ELF-1 (cell line): ENCODE measurements around the gene CDCP1.
A peak's percentile ranks its signal among the peaks of the same experiment; 100 is the strongest.

ENCODE experiments used
- DNase-seq: peaks from one replicate; pipeline ENCODE4 v3.0.0-alpha.2; 2016; ENCODE audit warnings: low read depth, low spot score

CDCP1 gene

DNA sequence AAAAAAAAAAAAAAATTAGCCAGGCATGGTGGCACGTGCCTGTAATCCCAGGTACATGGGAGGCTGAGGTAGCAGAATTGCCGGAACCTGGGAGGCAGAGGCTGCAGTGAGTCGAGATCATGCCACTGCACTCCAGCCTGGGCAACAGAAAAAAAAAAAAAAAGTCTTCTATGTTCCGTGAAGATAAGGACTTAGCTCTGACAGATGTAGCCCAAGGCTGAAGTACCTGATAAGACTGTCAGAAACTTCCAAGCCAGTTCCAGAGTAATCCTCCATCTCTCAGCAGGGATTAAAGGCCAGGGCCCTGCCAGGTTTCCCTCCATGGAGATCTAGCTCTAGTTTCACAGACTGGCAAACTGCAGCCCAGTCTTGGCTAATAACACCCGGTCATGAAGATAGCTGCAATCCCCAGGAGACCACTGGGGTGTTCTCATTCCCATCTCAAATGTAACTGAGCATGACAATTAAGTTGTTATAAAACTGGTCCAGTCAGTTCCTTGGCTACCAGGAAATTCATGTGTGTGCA is 8.5 kb downstream of the CDCP1 start:
- DNase-seq = peak; percentile 25

DNA sequence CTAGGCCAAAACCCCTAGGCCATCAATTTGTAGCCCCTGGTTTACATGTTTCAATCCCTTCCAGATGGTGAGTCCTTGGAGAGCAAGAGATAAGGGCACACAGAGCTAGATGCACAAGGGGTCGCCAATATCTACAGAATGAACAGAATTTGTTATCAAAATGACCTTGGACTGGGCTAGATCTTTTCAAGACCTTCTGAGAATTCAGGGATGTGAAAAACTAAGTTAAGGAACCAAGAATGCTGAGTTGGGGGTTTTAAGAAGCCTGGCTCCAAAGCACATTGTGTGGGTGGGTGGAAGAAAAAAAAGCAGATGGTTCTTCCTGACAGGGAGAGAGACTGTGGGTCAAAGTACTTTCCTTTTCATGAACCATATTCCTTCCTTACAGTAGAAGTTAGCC is 10.2 kb downstream of the CDCP1 start:
- no peak for DNase-seq

DNA sequence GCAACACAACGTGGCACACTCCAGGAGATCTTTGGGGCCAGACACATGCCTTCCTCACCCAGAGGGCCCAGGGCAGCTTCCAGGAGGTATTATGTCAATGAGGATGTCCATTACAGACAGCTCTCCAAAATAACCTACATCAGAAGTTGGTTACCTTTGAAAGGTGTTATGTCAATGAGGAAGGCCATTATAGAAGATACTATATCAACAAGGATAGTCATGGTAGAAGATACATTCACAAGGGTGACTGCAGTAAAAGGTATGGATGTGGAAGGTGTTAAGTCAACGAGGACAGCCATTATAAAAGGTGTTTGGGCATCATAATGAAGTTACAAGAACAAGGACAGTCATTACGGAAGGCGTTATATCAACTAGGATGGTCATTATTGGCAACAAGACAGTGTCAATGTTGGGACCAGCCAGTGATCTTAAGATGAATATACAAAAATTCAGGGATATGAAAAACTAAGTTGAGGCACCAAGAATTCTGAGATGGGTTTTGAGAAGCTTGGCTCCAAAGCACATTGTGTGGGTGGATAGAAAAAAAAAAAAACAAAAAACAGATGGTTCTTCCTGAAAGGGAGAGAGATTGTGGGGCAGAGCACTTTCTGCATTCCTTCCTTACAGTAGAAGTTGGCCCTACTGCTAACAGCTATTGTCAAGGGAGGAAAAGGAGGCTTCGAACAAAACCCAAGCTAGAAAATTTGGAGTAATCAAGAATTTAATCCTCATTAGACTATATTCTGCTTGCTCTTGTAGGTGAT is 11.2 kb downstream of the CDCP1 start:
- no peak for DNase-seq

DNA sequence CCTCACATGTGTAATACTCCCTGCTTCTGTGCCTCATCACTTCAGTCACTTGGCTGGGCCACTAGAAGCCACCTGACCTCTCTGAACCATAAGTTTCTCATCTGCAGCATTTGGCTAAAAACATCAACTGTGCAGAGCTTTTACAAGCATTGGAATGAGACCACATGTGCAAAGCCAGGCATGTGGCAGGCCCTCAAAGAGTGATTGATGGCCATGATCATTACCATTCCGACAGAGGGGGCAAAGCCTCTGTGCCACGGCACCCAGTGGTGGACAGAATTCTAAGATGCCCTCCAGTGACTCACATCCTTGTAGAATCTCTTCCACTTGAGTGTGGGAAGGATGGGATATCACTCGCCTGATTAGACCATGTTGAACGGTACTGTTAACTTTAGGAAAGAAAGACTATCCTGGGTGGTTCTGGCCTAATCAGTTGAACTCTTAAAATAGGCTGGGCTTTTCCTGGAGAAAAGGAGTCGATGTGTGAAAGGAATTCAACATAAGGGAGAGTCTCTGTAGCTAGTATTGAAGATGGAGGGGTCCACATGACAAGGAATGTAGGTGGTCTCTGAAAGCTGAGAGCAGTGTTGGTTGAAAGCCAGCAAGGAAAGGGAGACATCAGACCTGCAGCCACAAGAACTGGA is 13.5 kb downstream of the CDCP1 start:
- DNase-seq = no peak

DNA sequence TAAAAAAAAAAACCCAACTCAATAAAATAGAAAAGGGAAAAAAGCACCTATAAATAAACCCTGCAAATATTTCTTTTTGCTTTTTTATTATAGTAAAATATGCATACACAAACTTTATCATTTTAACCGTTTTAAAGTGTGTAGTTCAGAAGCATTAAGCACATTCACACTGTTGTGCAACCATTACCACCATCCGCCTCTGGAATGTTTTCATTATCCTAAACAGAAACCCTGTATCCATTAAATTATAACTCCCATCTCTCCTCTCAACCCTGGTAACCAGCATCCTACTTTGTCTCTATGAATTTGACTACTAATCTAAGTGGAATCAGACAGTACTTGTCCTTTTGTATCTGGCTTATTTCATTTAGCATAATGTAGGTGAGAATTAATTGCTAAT is 15.0 kb downstream of the CDCP1 start:
- no peak for DNase-seq

DNA sequence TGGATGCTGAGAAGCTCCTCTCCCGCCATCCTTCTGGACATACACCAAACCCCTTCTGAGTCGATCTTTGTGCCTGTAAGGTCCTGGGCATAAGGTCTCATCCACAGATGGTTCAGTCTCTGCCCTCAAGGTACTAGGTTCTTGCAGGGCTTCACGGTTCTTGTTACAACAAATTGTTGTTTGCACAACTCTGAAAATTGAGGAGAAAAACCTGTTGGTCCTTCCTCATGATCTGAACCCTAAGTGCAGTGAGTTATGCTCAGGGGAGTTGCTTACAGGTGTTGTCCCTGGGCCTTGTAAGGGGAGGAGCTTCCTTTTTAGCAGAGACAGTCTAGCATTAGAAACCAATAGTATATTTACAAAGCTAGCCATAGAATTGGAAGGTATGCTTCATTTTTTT is 15.7 kb downstream of the CDCP1 start:
- DNase-seq = no peak

DNA sequence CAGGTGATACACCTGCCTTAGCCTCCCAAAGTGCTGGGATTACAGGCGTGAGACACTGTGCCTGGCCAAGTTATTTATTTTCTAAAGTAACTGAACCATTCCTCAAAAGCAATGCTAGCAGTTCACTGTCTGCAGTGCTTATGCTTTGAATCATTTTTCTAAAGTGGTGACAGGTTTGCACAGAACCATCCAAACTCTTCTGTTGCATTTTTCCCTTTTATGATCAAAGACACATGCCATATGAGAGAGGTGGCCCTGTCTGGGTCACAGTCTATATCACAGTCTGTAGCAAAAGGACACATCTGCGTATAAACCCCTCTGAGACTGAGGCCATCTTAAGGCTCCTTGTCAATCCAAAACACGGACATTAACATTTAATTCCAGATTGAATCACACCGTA is 17.2 kb downstream of the CDCP1 start:
- DNase-seq = no peak

DNA sequence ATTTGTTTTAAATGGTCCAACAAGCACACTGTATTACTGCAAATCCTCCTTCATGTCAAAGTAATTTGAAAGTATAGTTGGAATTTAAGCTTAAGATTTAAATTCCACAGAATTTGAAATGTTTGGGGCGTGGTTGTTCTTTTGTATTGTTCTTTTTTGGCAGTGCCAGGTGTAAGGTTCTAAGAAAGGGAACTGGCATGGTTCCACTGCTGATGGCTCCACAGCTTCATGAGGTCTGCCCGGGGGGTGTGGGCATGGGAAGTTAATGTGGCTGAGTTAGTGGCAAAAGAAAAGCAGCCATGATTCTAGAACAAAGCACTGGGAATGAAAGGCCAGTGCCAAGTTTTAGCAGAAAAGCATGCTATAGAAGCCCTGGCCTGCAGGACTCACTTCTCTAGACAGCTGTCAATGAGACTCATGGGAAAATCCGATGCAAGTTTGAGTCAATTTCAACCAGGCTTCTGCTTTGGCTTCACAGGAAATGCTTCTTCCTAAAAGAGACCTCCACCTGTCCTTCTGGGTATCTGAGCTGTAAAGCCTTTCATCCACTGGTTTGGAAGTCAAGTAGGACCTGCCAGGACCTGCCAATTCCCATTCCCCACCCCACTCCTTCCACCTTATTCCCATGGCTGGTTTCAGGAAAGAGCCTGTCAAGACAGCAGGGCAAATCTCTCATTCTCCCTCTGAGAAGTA is 18.9 kb downstream of the CDCP1 start:
- DNase-seq = no peak

DNA sequence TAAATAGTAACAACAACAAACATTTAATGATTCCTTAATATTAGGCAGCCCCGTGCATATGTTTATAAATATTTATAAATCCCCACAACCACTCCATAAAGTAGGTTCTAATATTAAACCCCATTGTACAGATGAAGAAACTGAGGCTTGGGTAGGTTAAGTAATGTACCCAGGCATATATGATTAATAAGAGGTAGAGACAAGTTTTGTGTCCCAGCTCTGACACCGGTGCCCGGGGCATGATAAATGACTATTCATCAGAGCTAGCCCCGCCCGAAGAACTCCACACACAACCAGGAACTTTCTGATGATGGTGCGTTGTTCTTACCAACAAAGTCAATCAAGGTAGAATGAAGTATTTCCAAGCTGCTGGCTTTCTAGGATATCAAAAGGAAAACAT is 19.4 kb downstream of the CDCP1 start:
- DNase-seq = no peak

DNA sequence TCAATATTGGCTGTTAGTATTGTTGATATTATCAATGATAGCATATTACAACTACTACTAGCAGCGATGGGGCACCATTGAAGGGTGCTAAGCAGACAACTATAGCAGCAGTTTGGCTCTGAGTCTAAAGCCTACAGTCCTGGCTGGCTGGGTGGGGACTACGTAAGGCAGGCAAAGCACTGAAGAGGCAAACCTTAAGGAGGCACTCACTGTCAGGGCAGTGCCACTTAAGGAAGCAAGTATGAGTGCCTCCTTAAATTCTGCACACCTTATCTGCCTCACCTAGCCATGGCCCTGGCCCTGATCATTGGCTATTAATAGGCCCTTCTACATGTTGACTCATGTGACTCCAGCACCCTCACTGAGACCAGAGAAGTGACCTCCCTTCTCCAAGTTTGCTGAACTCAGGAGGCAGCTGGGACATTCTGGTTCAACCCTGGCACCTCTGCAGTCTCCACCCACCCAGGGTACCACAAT is 20.6 kb downstream of the CDCP1 start:
- no peak for DNase-seq

DNA sequence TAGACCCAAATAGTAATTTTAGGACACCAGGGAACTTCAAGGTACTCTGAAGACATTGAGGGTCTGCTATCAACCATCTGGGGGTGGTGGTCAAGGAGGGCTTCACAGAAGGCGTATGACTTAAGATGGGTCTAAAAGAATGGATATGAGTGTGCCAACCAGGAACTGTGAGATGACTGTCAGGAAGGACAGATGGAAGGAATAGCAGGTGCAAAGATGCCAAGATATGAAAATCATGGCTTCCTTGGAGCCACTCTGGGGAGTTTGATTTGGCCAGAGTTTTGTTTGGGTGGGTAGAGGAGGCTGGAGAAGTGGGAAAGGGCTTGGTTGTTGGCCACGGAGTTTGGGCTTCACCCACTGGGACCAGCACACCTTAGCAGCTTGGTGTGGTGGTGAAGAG is 21.2 kb downstream of the CDCP1 start:
- no peak for DNase-seq

DNA sequence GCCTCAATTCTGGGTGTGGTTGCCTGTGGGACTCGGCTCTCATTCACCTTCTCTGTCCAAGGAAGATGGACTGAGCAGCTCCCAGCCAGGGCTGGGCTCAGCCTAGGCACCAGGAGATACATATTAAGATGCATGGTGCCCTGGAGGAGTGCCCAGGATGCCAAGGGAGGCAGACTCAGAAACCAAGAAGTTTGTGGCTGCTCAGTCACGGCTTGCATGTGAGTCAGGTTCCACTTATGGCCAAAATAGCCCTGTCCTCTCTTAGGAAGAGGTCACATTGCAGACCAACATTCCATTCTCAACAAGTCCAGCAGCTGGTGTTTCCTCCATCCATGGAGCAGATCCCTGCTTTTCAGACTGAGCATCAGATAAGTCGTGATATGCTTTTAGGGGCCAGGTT is 21.8 kb downstream of the CDCP1 start:
- DNase-seq = no peak

DNA sequence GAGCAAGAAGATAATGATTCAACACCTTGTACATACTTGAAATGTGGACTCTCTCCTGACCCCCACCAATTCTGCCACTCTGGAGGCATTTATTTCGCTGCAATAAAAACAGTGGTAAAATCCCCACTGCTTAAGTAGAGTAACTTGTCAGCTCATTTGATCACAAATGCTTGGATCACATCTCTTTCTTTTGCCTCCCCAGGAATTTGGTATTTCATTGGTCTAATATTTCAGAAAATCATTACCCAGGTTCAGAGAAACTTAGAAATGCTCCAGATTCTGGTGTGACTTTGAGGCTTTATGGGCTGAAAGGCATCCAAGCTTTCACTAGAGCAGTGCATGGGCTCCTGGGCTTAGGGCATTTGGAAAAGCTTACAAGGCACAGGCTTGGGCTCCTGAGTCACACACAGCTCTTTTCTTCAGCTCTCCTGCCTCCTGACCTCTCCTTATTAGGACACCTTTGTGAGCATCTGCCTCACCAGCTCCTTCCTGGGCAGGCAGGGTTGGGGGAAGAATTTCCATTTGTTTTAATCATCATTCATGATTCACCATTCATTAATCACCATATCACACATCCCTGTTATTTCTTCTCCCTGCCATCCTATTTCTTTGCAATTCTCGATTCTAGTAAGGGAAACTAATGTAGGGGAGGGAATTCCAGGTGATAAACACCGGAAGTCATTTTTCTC is 22.5 kb downstream of the CDCP1 start:
- DNase-seq = peak; percentile 22

DNA sequence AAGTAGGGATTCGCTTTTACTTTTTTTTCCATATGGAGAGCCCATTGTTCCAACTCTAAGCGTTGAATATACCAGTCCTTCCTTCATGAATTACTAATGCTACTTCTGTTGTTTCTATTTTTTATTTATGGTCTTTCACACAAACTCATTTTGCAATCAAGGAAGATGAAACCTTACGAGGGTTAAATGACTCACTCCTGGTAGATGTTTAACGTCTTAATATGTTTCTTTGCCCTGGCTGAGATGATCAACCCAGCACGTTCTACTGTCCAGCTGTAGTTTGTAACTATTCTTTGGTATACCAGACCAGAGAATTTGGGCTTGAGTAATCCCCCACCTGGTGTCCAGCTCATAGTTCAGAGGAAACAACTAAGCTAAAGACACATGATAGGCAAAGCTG is 23.1 kb downstream of the CDCP1 start:
- DNase-seq = no peak

DNA sequence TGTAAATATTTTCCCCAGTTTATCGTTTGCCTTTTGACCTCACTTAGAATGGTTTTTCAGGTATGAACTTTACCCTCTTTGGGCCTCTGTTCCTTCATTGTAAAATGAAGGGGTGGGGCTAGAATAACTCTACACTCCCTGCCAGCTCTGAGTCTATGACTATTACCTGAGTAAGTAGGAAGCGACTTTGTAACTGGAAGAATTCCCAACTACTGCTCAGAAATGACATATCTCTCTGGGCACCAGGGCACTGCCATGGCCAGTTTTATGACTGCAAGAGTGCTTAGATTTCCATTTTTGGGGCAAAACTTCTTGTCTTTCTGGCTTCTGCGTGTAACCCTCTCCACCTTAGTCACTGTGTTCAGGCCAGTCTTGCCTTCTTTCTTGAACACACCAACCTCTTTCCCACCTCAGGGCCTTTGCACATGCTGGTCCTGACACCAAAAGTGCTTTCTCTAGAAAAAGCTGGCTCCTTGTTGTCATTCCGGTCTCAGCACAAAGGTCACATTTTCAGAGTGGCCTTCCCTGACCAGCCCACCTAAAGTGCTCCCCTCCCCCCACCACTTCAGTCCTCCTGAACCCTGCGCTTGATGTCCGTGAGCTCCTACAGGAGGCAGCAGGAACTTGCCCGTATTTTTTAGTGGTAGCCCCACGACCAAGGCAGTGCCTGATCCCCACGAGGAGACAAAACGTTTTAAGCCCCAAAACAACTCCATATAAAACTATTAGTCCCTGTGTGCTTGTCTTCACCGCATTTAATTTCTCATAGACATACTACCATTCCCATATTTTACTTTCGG is 25.6 kb downstream of the CDCP1 start:
- DNase-seq = peak; percentile 21

DNA sequence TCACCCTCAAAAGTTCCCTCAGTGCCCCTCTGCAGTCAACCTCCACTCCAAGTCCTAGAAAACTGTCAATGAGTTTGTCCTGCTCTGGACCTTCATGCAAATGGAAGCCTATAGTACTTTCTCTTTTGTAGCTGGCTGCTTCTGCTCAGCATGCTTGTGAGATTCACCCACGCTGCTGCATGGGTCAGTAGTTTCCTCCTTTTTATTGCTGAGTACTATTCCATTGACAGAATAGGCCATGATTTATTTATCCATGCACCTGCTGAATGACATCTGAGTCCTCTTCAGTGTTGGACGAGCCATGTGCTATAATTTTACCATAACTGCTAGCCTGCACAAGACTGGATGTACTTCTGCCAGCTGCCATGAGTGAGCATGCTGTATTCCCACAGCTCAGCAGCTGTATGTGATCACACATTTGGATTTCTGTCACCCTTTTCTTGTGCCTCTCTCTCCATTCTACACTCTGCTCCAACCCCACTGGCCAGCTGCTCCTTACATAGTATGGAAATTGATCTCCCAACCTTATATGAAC is 26.3 kb downstream of the CDCP1 start:
- DNase-seq = no peak

DNA sequence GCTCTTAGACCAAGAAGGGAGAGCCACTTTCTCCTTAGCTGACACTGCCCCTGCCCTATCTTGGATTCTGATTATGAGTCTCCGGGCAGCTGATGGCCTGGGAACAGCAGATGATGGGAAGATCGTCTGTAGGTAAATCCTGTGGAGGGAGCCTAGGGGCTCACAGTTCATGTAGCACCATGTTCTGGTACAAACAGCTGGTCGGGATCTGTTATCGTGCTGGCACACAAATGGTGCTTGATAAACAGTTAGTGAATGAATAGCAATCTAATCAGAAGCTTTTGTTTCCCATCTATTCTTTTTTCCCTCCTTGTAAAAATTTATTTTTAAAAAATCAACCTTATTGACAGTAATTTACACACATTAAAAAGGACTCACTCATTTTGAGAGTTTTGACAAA is 26.8 kb downstream of the CDCP1 start:
- no peak for DNase-seq

DNA sequence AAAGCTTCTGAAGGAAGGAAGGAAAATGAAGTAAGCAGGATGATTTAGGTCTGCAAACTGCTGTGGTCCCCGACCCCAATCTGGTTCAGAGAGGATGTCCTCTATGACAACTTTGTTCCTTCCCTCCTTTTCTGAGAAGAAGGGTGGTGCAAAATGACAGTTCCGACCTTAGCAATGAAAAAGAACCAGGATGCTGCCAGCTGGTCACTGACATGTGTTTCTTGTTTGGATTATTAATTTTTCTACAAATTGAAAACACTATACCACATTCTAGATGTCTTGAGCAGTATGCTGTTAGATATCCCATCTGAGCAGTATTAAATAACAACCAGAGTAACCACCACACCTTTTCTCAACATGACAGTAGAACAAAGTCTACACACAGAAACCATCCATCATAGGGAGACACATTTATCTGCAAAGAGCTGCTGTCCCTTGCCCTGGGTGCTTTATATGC is 27.5 kb downstream of the CDCP1 start:
- no peak for DNase-seq

DNA sequence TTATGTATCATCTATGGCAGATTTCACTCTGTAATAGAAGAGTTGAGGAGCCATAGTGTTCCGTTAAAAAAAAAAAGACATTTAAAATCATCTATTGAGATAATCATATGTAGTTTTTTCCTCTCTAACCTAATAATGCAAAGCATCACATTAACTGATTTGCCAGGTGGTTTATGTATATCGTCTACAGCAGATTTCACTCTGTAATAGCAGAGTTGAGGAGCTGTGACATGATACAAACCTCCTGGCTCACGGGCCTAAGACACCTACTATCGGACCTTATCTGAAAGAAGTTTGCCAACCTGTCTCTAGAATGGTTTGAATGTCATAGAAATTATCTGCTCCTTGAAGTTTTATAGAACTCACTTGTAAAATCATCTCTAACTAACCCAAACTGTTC is 29.8 kb downstream of the CDCP1 start:
- no peak for DNase-seq

DNA sequence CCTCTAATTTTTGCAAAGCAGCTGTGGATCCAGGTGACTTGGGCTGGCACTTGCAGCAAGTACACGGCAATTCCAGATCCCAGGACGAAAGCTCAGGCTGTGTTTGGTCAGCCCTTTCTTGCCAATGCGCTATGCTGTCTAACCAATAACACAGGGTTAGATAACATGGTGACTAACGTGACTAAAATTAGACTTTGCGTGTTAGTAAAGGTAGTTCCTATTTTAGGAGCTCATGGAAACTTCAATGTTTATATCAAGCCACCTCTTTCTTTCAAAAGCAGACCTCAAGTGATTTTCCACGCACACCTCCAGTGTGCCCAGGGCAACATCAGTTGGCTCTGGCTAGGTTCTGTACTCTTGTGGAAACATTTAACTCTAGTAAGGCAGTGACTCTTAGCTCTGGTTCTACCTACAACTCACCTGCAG is 32.5 kb downstream of the CDCP1 start:
- DNase-seq = no peak

DNA sequence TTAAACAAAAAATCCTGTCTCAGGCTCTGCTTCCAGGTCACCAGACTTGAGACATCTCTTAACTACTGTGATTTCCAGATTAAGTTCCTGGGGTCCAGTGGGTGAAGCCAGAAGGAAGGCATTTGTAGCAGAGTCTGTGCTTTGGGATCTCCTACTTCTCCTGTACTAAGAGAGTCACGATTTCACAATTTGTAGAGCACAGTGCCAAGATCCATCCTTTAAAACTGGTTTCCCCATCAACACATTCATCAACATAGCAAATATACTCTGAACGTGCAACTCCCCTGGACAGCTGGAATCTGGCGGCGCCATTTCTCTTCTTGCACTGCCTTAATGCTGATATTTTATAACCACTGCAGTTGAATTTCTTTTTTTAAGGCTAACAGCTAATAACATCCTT is 33.2 kb downstream of the CDCP1 start:
- DNase-seq = no peak
